Mucosa of rectum (tissue), 2 donors: Measurements from ENCODE around the gene GCKR.
"Not testable (repeated sequence)": the region's sequence is repeated elsewhere in the genome, so short reads cannot be mapped to it uniquely, and the experiment has no call there.

Source experiments
- H3K27ac ChIP-seq, 2 donors: one replicate each; pipeline ENCODE4 v1.7.0; 2013; ENCODE audit warnings: inconsistent platforms in 2 of 2, low read depth in 2 of 2, low read length in 2 of 2
- H3K27me3 ChIP-seq, 2 donors: one replicate each; pipeline ENCODE4 v1.7.0; 2013; ENCODE audit warnings: low read length in 2 of 2; ENCODE audit not compliant: control insufficient read depth in 2 of 2, insufficient read depth in 2 of 2
- H3K36me3 ChIP-seq, 2 donors: one replicate each; pipeline ENCODE4 v1.7.0; 2013; ENCODE audit warnings: low read length in 2 of 2; ENCODE audit not compliant: control insufficient read depth in 2 of 2, insufficient read depth in 2 of 2
- H3K4me1 ChIP-seq, 2 donors: one replicate each; pipeline ENCODE4 v1.7.0; 2013; ENCODE audit warnings: low read length in 2 of 2, mild to moderate bottlenecking in 1 of 2; ENCODE audit not compliant: control insufficient read depth in 2 of 2, insufficient read depth in 2 of 2
- H3K4me3 ChIP-seq, 2 donors: one replicate each; pipeline ENCODE4 v1.7.0; 2013; ENCODE audit warnings: low read length in 2 of 2
- H3K9ac ChIP-seq, 2 donors: one replicate each; pipeline ENCODE4 v1.7.0; 2013; ENCODE audit warnings: low read length in 2 of 2, low read depth in 1 of 2, mild to moderate bottlenecking in 1 of 2
- H3K9me3 ChIP-seq, 2 donors: one replicate each; pipeline ENCODE4 v1.7.0; 2013; ENCODE audit warnings: low read length in 2 of 2; ENCODE audit not compliant: control insufficient read depth in 2 of 2
- donor health status: healthy.
- donor health status: Normal muscosa, but diverticular disease.

The GCKR gene

GRCh38 chr2:27507293-27507692 lies 10.7 kb downstream of the GCKR start:
- H3K36me3 ChIP-seq, result no peaks in the 10 kb centered on the region
- H3K27ac ChIP-seq, result no peak overlapping the region
- H3K9me3 ChIP-seq, result no peaks in the 10 kb centered on the region
- H3K27me3 ChIP-seq, result peaks cover 0 to 3% of the 10 kb centered on the region in 2 donors
- H3K4me1 ChIP-seq, result no peaks in the 10 kb centered on the region
- no peak overlapping the region for H3K4me3 ChIP-seq
- H3K9ac ChIP-seq, result no peak overlapping the region

GRCh38 chr2:27509326-27509725 lies 12.7 kb downstream of the GCKR start:
- no peaks in the 10 kb centered on the region for H3K36me3 ChIP-seq
- no peak overlapping the region for H3K4me3 ChIP-seq
- H3K9ac ChIP-seq, result no peak overlapping the region
- H3K9me3 ChIP-seq, result no peaks in the 10 kb centered on the region
- H3K27me3 ChIP-seq, result no peaks in the 10 kb centered on the region
- no peak overlapping the region for H3K27ac ChIP-seq
- no peaks in the 10 kb centered on the region for H3K4me1 ChIP-seq

- Histone ChIP-seq H3K36me3 (no peaks in the 10 kb centered on the region), H3K4me1 (no peaks in the 10 kb centered on the region), H3K27ac (no peak overlapping the region), H3K9ac (no peak overlapping the region), H3K4me3 (no peak overlapping the region), H3K9me3 (no peaks in the 10 kb centered on the region), H3K27me3 (no peaks in the 10 kb centered on the region)
Observed at GRCh38 chr2:27518113-27518781, 21.6 kb downstream of the GCKR start.

- Histone ChIP-seq H3K36me3 (no peaks in the 10 kb centered on the region), H3K4me3 (no peak overlapping the region), H3K4me1 (no peaks in the 10 kb centered on the region), H3K27ac (no peak overlapping the region), H3K9me3 (no peaks in the 10 kb centered on the region), H3K9ac (no peak overlapping the region), H3K27me3 (no peaks in the 10 kb centered on the region)
Observed at GRCh38 chr2:27518782-27519113, 22.1 kb downstream of the GCKR start.

- H3K27ac ChIP-seq, result no peak overlapping the region
- H3K36me3 ChIP-seq, result no peaks in the 10 kb centered on the region
Observed at GRCh38 chr2:27520316-27520715, 23.7 kb downstream of the GCKR start.

GRCh38 chr2:27522400-27522945 lies 25.8 kb downstream of the GCKR start:
- Histone ChIP-seq H3K27me3 (peaks cover 0 to 2% of the 10 kb centered on the region in 2 donors), H3K27ac (no peak overlapping the region), H3K9ac (no peak overlapping the region), H3K4me3 (no peak overlapping the region), H3K9me3 (no peaks in the 10 kb centered on the region), H3K36me3 (no peaks in the 10 kb centered on the region), H3K4me1 (no peaks in the 10 kb centered on the region)

More at GRCh38 chr2:27520316-27520715, 23.7 kb downstream of the GCKR start:
- no peak overlapping the region for H3K4me3 ChIP-seq
- no peaks in the 10 kb centered on the region for H3K27me3 ChIP-seq
- no peaks in the 10 kb centered on the region for H3K4me1 ChIP-seq
- no peak overlapping the region for H3K9ac ChIP-seq
- H3K9me3 ChIP-seq, result no peaks in the 10 kb centered on the region

GRCh38 chr2:27527182-27527581 lies 30.5 kb downstream of the GCKR start:
- H3K4me3 ChIP-seq, result no peak overlapping the region
- H3K4me1 ChIP-seq, result no peaks in the 10 kb centered on the region
- peaks cover 0 to 2% of the 10 kb centered on the region in 2 donors for H3K27me3 ChIP-seq
- no peak overlapping the region for H3K9ac ChIP-seq
- no peaks in the 10 kb centered on the region for H3K9me3 ChIP-seq
- H3K36me3 ChIP-seq, result no peaks in the 10 kb centered on the region
- no peak overlapping the region for H3K27ac ChIP-seq

- no peaks in the 10 kb centered on the region for H3K36me3 ChIP-seq
- H3K9me3 ChIP-seq, result no peaks in the 10 kb centered on the region
- no peak overlapping the region for H3K4me3 ChIP-seq
- no peak overlapping the region for H3K9ac ChIP-seq
- H3K27me3 ChIP-seq, result peaks cover 0 to 2% of the 10 kb centered on the region in 2 donors
- H3K27ac ChIP-seq, result no peak overlapping the region
- H3K4me1 ChIP-seq, result no peaks in the 10 kb centered on the region
Observed at GRCh38 chr2:27531983-27532382, 35.3 kb downstream of the GCKR start.

- Histone ChIP-seq H3K27me3 (no peaks in the 10 kb centered on the region), H3K9ac (no peak overlapping the region), H3K27ac (no peak overlapping the region), H3K4me3 (no peak overlapping the region), H3K9me3 (no peaks in the 10 kb centered on the region), H3K36me3 (no peaks in the 10 kb centered on the region), H3K4me1 (no peaks in the 10 kb centered on the region)
Observed at GRCh38 chr2:27537287-27537686, 40.6 kb downstream of the GCKR start.

GRCh38 chr2:27538839-27539450 lies 42.3 kb downstream of the GCKR start:
- not testable (repeated sequence) for H3K4me3 ChIP-seq, H3K27ac ChIP-seq, H3K9me3 ChIP-seq, H3K27me3 ChIP-seq, H3K9ac ChIP-seq, H3K36me3 ChIP-seq, H3K4me1 ChIP-seq
